ENCODE data around the gene GALT.

GRCh38 chr9:34689116-34689470 is 42.6 kb downstream of the GALT start:
- no peak for TF ChIP-seq EZH2 (optimal IDR thresholded peaks at IDR 0.05; ENCODE audit: low read depth, low read length)
- TF ChIP-seq CTCF (IDR thresholded peaks at IDR 0.05; ENCODE audit: low read length), result no peak
- no peak for TF ChIP-seq EZH2phosphoT487 (IDR thresholded peaks at IDR 0.05; ENCODE audit: low read length)
